CD4-positive, alpha-beta T cell treated with Interleukin-4 for 4 hours (primary cell): ENCODE data around the gene ITPKB.

Experiments used
- DNase-seq: peaks from one replicate; pipeline ENCODE4 v3.0.0-alpha.2; 2020

ITPKB gene

GRCh38 chr1:226662642-226663326, 76.3 kb downstream of the ITPKB start:
- DNase-seq = peak; percentile 99

DNA sequence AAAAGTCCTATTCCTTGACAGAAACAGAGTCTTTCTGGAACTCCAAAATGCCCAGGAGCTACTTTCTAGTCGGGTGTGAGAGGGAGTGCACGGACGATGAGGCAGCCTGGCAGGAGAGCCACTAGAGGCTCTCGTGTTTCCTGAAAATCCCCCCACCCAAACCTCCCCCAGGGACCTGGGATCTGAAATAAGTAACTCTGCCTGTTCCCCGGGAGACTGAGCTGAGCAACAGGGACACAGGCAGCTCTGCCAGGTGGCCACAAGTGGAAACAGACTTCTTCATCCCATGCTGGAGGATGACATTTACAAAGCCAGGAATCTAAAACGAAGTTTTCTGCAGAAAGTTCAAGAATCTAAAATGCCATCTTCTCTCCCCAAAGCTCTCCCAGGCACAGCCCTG, 77.1 kb downstream of the ITPKB start:
- no peak for DNase-seq

DNA sequence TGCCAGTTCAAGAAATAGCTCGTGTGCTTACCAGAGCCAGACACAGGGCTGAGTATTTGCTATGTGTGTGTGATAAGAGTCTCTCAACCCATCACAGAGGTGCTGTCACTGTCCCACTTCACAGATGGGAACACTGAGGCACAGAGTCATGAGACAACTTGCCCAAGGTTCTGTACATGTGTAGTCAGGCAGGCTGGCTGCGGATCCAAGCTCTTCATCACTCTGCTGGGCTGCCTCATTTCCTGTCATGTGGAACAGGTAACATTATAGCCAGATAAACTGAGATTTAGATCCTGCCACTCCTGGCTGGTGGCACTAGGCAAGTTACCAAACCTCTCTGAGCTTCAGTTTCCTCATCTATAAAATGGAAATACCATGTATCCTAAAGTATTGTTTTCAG, 77.8 kb downstream of the ITPKB start:
- DNase-seq = no peak

GRCh38 chr1:226660410-226661182, 78.5 kb downstream of the ITPKB start:
- DNase-seq = no peak

DNA sequence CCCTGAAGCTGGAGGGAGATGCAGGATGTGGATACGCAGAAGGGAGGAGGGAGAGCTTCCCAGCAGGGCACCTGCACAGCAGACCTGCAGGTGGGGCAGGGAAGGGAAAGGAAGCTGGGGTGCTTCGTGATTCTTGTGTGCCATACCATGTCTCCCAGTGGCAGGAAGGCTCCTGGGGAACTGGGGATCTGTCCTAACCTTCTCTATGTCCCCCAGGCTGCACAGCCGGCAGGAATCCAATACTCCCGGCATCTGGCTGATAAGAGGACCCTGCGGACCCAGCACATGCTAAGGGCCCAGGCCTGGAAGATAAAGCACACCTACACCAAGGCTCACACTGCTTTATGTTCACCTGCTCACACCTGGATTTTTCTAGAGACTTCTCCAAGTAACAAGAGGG, 79.4 kb downstream of the ITPKB start:
- no peak for DNase-seq

- no peak for DNase-seq
These were observed 79.9 kb downstream of the ITPKB start for GRCh38 chr1:226659136-226659535.

- no peak for DNase-seq
These were observed 80.4 kb downstream of the ITPKB start for GRCh38 chr1:226658546-226659125.

DNA sequence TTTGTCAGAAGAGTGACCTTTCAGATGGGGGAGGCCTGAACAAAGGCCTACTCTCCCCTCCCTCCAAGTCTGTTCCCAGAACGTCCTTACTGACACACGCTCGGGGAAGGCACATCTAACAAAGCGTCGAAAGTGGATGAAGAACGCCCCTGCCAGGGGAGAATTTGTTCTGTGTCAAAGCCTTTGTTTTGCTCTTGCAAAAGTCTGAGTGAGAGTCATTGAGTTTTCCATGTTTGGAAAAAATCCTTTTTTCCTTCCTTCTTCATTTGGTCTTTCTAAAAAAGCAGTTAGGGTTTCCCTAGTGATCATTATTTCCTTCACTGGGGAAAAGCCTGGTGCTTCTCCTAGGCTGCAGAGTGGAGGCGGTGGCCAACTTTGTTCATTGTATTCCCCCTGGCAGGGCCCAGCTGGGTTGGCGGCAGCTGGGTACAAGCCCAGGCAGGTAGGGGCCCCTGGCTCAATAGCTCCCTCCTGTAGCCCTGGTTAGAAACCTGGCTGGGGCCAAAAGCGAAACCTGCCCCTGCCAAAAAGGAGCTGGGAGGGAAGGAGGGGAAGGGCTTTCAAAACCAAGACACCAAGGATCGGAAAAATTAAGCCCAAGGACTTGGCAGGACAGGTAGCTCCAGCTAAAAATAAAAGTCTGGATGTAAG, 81.1 kb downstream of the ITPKB start:
- DNase-seq = no peak

DNA sequence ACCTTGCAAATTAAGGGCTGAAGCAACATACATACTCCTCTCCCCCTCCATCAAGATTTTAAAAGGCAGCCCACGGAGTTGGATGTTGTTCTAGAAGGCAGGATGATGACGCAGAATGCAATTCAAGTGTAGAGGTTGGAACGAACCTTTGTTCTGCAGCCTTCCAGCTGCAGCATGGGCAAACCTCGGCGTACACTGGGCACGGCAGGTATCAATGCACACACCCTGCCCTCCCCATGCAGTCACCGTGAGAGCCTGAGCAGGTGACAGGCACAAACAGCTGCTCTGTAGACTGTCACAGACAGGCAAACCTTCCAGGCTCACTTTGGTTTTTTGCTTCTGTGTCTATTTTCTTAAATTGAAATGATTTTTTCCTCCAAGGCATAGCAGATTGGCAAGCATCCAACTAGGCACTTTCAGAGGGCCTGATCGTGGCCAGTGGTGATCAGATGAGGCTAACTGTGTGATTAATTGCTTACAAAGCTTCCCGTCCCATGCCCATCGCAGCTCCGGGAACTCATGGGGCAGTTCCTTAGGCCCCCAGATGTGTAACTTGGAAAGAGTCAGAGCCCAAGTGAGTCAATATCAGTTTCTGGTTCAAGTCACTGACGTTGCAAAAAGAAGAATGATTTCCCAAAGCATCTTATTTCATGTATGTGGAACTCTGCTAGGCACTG, 82.3 kb downstream of the ITPKB start:
- peak; percentile 57 for DNase-seq

GRCh38 chr1:226656201-226656600, 82.9 kb downstream of the ITPKB start:
- DNase-seq = no peak

DNA sequence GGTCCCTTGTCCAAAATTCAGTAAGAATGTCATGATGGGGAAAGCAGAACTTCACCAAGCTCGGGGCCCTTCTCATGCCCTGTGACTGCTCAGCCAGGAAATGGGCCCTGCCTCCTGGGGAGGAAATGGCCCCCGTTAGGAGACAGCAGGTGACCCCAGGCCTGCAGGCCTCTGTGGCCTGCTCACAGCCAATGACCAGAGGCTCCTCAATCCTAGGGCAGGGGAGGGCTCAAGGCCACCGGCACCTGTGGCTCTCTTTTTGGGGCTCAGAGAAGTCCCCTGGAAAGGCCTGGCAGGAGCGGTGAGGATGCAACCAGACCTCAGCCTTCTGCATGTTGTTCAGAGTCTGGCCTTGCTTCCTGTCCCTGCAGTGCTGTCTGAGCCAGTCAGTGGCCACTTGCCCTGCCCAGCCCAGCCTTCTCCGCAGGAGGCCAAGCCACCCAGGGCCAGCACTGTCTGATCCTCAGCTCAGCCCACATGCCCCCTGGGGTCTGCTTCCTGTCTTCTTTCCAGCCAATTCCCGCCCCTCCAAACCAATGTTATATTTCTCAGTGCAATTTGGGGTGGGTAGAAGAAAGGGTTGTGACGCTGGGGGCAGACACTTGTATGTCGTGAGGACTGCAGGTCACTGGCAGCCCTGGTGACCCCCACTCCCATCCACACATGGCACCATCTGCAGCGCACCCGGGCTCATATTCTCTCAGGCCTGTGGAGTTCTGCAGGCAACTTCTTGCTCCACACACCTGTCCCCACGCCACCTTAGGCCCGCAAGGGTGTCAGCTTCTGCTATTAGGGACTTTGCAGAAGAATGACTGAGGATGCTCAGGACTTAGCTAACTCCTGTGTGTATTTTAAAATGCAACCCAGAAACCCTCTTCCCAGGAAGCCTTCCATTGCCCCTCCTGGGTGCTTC, 83.6 kb downstream of the ITPKB start:
- DNase-seq = no peak

DNA sequence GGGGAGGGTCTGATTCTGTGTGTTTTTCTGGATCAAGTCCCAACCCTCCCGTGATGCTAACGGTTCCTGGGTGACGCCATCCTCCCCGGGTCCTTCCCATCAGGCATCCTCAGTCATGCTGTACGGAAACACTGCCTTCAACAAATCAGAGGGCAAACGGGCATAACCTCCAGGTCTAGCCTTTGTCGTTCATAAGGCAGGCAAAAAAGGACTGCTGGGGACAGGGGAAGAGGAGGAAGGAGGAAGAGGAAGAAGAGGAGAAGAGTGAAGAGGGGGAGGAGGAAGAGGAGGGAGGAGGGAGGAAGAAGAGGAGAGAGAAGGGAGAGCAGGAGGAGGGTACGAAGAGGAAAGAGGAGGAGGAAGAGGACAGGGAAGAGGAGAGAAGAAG, 84.4 kb downstream of the ITPKB start:
- no peak for DNase-seq

- no peak for DNase-seq
These were observed 84.9 kb downstream of the ITPKB start for GRCh38 chr1:226654046-226654667.

- peak; percentile 76 for DNase-seq
These were observed 85.7 kb downstream of the ITPKB start for GRCh38 chr1:226653311-226653921.

DNA sequence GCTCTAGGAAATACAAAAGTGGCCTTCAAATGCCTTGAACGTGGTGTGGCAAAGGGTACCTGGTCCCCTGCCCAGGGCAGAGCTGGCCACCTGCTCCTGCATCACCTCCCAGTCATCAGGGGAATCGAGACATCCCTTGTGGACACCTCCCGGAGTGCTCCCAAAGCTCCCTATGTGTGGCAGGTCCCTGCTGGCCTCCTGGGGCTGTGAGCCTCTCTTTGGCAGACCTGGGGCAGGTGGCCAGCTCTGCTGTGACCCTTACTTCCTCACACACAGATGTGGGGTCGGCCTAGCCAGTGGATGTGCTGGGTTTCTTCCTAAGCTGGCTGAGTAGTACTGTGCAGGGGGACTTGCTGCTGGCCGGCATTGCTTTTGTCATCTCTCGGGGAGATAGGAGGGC, 86.5 kb downstream of the ITPKB start:
- DNase-seq = no peak

- no peak for DNase-seq
These were observed 87.4 kb downstream of the ITPKB start for GRCh38 chr1:226651732-226652105.

DNA sequence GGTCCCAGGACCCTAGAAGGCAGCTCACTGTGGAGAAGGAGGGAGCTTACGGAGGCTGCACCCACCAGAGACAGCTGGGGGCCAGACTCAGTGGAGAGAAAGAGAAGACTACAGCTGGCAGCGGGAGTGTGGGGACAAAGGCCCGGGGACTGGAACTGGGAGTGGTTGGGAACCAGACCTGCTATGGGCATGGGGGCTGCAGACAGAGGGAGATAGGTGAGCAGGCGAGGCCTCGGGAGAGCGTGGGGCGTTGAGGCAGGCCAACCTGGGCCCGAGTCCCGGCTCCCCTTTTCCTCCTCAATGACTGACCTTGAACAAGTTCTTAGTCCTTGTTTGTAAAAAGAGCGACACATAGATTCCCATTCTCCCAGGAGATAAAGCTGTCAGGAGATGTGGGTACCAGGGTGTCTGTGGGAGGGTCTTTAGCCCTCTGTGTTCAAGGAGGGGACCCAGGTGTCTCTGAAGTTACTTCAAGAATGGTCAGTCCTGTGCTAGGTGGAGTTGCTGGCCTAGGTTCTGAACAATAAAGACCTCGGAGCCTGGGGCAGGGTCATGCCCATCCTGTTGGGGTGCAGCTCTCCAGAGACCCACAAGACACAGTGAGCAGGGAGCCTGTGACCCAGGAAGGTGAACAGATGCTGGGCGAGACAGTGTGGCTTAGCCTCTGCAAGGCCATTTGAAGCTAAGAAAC, 87.9 kb downstream of the ITPKB start:
- no peak for DNase-seq

- DNase-seq = no peak
These were observed 88.7 kb downstream of the ITPKB start for GRCh38 chr1:226650236-226650841.

DNA sequence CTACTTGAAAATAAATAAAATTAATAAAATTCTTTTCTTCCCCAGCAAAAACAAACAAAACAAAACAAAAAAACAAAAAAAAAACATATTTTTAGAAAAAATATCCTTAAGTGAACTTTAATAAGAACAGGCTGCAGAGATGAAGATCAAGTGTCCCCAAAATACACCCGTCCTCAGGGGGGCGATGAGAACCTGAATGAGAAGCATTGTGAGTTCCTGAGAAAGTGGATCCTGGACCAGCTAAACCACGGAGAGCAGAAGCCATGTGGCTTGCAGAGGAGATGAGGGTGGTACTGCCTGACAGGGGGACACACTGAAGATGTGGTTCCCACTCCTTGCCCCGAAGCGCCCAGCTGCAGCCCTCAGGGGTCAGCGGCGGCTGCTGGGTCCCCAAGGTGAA, 89.3 kb downstream of the ITPKB start:
- DNase-seq = peak; percentile 42

- no peak for DNase-seq
These were observed 89.8 kb downstream of the ITPKB start for GRCh38 chr1:226649244-226649643.
